HG03060 (cell line): Measurements from ENCODE around the gene ODF2.
"Not testable (repeated sequence)": the region's sequence is repeated elsewhere in the genome, so short reads cannot be mapped to it uniquely, and the experiment has no call there.

Experiments
- ATAC-seq: cut with Tn5 transposase; IDR thresholded peaks from one replicate; pipeline ENCODE4 v1.9.1; 2021; ENCODE audit warnings: low read depth, moderate number of reproducible peaks; ENCODE audit not compliant: unreplicated experiment

ODF2 gene

DNA sequence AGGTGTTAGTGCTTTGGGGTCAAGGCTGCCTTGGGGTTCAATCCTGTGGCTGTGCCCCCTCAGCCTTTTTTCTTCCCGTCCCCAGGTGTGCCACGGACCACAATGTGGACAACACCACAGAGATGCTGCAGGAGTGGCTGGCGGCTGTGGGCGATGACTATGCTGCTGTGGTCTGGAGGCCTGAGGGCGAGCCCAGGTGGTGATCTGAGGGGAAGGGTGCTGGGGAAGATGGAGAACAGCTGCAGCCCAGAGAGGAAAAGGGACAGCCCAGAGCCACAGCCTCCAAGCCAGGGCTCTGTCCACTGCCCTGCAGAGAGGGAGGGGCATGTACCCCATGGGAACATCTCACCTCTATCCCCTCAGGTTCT lies 33.0 kb upstream of the ODF2 start:
- ATAC-seq, result no peak

DNA sequence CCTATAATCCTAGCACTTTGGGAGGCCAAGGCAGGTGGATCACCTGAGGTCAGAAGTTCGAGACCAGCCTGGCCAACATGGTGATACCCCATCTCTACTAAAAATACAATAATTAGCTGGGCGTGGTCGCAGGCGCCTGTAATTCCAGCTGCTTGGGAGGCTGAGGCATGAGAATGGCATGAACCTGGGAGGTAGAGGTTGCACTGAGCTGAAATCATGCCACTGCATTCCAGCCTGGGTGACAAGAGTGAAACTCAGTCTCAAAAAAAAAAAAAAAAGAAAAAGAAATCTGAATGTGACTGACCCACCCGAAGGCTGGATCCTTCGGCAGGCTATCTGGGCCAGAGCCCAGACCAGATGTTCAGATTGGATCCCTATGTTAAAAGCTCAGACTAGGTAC lies 32.5 kb upstream of the ODF2 start:
- not testable (repeated sequence) for ATAC-seq

DNA sequence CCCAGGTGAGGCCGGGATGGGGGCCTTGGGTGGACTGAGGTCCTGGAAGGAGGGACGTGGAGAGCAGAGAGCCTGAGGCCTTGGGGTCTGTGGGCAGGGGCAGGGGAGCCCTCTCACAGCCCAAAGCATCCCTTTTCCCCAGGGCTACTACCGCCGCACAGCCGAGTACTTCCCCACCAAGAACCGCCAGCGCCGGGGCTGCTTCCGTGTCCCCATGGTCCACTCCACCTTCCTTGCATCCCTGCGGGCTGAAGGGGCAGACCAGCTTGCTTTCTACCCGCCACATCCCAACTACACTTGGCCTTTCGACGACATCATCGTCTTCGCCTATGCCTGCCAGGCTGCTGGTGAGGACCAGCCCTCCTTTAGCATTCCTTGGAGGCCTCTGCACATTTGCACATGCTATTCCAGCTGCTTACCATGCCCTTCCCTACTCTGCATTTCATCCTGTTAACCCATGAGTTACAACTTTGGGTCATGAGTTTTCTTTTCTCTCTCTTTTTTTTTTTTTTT lies 31.5 kb upstream of the ODF2 start:
- no peak for ATAC-seq

DNA sequence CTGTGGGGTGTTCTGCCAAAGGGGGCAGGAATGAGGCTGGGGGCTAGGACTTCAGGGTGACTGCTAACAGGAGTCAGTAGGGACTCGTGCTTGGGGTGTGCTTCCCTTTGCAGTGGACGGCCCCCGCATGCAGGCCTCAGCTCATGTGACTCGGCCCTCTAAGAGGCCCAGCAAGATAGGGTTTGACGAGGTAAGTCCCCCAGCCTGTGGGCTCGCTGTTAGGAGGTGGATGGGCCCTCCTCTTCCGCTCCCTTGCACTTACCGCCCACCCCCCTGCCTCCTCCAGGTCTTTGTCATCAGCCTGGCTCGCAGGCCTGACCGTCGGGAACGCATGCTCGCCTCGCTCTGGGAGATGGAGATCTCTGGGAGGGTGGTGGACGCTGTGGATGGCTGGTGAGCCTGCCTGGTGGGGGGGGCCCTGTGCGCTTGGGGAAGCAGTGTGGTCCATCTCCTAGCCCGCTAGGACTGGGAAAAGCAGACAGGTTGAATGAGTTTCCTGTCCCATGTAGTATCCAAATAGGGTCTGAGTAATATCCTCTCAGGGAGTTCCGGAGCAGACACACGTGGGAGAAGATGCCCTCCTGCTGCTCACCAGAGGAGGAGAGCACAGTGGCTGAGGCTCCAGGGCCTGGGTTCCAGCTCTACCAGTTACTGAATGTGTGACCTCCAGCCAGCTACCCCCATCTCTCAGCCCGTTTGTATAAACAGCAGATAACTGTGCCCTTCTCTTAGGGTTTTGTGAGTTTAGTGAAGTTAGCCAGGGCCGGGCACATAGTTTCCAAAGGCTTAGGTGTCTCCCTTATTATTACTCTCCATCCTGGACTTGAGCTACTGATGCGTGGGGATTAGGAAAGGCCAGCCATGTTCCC lies 26.9 kb upstream of the ODF2 start:
- no peak for ATAC-seq

DNA sequence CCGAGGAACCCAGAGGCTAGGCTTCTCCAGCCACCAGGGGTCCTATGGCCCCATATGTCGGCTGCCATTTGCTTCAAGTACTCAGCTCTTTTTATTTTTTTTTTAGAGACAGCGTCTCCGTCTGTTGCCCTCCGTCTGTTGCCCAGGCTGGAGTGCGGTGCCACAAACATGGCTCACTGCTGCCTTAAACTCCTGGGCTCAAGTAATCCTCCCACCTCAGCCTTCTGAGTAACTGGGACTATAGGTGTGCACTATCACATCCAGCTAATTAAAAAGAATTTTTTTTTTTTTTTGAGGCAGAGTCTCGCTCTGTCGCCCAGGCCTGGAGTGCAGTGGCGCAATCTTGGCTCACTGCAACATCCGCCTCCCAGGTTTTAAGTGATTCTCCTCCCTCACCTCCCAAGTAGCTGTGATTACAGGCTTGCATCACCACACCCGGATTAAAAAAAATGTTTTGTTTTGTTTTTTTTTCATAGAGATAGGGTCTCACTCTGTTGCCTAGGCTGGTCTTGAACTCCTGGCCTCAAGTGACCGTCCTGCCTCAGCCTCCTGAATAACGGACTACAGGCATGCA lies 26.2 kb upstream of the ODF2 start:
- ATAC-seq, result no peak

DNA sequence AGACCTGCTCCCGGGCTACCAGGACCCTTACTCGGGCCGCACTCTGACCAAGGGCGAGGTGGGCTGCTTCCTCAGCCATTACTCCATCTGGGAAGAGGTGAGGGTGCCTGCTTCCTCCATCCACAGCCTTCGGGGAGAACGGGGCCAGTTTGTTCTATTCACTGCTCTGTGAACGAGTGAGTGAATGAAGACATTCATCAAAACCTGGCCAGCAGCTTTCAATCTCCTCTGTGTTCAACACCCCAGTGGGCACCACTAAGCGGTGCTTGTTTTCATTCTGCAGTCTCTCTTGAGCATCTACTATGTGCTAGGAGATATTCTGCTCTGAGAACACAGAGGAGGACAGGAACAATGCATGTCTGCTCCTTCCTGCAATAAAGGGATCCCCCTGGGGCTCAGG lies 24.6 kb upstream of the ODF2 start:
- ATAC-seq, result no peak

DNA sequence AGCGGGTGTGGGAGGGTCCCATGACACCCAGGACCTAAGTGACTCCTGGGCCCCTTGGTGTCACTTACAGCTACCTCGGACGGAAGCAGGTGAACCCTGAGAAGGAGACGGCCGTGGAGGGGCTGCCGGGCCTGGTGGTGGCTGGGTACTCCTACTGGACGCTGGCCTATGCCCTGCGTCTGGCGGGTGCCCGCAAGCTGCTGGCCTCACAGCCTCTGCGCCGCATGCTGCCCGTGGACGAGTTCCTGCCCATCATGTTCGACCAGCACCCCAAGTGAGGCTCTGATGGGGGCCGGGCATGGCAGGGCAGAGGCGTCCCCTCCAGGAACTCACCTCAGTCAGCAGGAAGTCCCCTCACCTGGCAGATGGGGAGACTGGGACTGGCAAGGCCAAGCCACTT lies 21.5 kb upstream of the ODF2 start:
- no peak for ATAC-seq

DNA sequence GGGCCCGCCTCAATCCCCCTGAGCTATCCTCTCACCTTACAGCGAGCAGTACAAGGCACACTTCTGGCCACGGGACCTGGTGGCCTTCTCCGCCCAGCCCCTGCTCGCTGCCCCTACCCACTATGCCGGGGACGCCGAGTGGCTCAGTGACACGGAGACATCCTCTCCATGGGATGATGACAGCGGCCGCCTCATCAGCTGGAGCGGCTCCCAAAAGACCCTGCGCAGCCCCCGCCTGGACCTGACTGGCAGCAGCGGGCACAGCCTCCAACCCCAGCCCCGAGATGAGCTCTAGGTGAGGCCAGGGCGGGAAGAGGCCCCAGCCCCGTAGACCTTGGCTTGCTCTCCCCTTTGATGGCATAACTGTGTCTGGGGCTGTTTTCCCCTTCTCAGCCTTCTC lies 20.2 kb upstream of the ODF2 start:
- no peak for ATAC-seq

DNA sequence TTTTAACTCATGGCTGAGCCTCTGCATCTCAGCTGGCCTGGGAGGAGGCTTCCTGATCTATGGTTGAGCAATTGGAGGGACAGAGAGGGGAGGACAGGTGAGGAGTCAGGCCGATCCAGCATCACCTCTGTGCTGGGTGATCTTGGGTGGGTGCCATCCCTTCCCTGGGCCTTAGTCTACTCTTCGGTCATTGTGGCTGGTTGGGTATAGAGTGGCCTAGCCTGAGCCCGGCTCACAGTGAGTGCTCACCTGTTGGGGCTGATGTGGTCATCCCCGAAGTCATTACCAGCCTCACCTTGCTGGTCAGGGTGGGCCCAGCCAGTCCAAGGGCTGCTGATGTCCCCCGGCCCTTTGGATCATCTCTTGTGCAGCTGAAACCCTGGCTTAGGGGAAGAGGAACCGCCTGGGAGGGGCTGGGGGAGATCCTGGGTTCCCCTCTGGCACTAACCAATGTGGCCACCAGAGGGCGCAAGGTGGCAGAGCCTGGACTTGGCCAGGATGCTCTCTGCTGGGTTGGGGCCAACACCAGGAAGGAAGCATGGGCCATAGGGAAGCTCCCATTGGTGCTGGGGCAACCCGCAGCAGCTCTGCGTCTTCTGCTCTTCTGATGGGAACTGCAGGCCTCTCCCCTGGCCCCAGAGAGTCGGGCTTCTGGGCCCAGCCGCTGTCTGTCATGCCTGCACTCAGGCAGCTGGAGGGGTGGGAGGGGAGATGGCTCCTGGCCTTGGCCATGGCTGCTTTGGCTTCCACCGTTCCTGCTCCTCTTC lies 17.3 kb upstream of the ODF2 start:
- no peak for ATAC-seq

DNA sequence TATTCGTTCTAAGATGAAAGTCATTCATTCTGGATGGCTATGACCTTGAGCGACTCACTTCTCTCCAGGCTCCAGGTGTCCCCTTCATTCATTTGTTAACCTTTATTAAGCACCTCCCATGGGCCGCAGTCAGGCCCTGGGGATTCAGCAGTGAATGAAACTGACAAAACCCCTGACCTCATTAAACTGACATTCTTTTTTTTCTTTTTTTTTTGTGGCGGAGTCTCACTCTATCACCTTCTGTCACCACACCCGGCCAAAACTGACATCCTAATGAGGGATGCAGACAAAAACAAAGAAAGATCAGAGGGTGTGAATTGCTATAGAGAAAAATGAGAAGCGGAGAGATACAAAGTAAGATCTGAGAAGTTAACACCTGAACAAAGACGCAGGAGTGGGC lies 16.5 kb upstream of the ODF2 start:
- no peak for ATAC-seq

DNA sequence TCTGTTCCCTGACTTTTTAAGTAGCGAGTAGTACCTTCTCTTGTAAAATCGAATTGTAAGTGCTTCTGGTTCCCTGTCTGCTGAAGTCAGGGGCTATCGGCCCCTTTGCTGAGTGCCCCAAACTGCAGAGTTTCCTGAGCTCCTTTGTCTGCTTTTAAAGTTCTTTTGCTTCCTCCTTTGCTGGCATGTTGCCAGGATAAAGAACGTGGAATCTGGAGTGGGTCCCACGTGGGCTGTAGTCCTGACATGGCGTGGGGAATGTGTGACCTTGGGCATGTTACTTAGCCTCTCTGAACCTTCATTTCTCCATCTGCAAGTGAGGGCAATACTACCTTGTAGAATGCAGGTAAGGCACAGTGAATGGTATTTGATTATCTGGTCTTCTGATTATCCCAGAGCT lies 13.7 kb upstream of the ODF2 start:
- ATAC-seq, result no peak

DNA sequence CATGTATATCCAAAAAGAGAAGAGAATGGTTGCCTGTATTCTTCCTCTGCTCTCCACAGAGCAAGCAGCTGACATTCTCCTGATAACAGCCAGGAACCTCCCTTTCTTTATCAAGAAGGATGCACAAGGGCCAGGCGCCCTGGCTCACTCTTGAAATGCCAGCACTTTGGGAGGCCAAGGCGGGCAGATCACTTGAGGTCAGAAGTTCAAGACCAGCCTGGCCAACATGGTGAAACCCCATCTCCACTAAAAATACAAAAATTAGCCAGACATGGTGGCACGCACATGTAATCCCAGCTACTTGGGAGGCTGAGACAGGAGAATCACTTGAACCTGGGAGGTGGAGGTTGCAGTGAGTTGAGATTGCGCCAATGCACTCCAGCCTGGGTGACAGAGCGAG lies 9.3 kb upstream of the ODF2 start:
- ATAC-seq, result not testable (repeated sequence)

DNA sequence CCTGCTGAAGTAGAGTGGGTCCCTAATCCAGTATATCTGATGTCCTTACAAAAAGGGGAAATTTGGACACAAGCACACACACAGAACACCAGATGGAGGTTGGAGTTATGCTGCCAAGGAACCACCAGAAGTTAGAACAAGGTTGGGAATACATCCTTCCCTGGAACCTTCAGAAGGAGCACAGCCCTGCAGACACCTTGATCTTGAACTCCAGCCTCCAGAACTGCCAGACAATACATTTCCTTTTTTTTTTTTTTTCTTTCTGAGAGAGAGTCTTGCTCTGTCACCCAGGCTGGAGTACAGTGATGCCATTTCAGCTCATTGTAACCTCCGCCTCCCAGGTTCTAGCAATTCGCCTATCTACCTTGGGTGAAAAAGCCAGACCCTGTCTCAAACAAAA lies 7.1 kb upstream of the ODF2 start:
- ATAC-seq, result no peak

DNA sequence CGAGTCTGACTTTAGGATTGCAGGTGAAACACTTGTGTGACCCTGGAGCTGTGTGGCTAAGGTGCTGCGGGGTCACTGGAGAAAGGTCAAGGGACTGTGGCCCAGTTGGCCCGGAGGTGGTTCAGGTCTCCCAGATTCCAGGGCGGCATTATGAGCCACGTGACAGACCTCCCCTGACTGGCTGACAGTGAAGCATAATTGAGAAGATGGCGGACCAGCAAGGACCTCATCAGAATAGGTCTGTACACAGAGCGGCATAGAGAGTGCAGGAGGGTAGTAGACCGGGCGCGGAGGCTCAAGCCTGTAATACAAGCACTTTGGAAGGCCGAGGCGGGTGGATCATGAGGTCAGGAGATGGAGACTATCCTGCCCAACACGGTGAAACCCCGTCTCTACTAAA lies 815 bp upstream of the ODF2 start:
- no peak for ATAC-seq

DNA sequence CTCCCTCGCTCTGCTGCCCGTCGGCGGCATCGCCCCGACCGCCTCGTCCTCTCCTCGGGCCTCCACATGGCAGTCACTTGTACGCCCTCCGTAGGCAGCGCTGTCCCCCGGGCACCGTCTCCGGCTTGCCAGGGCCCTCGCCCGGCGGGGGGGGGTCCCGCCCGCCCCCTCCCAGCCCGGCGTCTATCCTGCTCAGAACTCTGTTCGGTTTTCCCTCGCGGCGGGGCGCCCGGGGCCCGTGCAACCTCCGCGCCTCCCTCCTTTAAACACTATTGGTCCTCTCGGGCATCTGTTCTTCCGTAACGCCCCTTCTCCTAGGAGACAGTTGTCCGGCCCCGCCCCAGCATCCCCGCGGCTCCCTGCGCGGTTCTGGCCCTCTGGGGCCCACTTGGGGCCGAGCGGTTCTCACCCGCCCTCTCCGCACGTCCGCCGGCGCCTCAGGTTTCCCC lies 831 bp downstream of the ODF2 start:
- ATAC-seq, result no peak

DNA sequence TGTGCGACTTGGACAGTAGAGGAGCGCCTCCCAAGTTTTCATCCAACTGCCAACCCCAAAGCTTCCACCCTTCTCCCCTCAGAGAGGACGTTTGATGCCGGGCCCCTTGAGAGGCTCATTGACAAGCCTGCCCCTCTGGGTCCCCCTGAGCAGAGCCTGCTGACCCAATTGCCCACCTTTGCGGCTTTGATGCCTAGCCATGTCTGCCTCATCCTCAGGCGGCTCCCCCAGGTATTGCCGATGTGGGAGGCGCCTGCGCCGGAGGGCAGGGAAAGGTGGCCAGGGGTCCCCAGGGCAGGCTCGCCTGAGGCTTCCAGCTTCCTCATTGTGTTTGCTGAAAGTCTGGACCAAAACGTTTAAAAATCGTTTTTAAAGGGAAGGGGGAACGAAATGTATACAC lies 1.4 kb downstream of the ODF2 start:
- ATAC-seq, result no peak

DNA sequence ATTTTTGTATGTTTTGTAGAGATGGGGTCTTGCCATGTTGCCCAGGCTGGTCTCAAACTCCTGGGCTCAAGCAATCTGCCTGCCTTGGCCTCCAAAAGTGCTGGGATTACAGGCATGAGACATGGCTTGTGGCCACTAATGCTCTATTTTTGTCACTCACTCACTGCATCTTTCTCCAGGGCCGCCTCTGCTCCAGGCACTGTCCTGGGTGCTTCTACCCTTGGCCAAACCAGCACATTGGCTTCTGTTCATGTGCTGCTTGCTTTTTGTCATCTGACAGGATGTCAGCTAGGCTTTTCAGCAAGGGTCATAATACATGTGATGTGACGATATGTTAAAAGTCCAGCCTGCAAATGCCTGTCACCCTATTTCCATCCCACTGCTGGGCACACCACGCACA lies 3.2 kb downstream of the ODF2 start:
- no peak for ATAC-seq

DNA sequence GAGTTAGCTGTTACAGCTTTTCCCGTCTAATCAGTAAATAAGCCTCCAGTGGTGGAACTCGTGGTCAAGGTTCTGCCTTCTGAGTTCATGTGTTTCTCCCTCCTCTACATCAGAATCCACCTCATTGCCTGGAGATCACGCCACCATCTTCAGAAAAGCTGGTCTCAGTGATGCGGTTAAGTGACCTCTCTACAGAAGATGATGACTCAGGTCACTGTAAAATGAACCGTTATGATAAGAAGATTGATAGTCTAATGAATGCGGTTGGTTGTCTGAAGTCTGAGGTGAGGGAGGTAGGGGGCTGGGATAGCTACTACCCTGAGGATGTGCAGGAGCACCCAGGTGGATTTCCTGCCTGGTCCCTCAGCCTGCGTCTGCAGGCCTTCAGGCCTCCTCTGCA lies 13.3 kb downstream of the ODF2 start:
- ATAC-seq, result no peak

DNA sequence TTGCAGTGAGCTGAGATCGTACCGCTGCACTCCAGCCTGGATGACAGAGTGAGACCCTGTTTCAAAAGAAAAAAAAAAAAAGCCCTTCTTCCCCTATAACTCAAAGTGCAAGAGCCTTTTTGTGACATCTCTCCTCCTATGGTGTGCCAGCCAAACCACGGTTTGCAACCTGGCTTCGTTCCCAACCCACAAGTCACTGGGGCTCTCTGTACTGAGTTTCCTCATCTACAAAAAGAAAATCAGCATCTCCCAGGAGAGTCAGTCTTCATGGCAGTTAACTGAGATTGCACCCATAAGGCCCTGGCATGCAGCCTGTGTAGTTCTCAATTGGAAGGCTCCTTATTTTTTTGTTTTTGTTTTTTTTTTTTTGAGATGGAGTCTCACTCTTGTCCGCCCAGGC lies 14.8 kb downstream of the ODF2 start:
- ATAC-seq, result no peak

DNA sequence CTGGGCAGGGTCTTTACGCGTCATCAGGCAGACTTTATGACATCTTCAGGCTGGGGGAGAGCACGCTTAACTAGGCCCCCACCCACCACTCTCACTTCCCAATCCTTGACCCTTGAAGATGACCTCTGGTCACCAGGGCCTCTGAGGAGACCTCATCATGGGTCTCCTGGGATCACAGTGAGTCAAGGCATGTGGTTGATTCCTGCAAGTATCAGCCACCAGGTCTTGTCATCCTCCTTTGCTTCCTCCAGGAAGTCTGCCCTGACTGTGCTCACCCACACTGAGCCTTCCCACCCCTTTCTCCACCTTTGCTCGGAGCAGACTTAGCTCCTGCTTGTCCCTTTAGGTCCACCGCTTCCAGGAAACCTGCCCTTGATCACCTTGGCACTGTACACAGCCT lies 17.3 kb downstream of the ODF2 start:
- no peak for ATAC-seq

DNA sequence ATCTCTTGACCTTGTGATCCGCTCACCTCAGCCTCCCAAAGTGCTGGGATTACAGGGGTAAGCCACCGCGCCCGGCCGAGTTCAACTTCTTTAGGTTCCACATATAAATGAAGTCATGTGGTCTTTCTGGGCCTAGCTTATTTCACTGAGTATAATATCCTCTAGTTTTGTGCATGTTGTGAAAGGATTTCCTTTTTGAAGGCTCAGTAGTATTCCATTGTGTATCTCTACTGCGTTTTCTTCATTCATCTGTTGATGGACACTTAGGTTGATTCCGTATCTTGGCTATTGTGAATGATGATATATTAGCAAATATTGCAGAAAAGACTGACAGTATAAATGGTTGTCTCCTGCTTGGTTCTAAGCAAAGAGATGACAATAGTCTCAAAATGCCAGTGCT lies 20.1 kb downstream of the ODF2 start:
- no peak for ATAC-seq
